AG09309 (cell line): ENCODE results near the gene FBXW11.
"Not testable (repeated sequence)": the region's sequence is repeated elsewhere in the genome, so short reads cannot be mapped to it uniquely, and the experiment has no call there.

Experiments
- DNase-seq: peaks from one replicate; pipeline ENCODE4 v3.0.0-alpha.2; 2010; ENCODE audit warnings: low read depth
- H3K4me3 ChIP-seq: 2 replicates; pipeline ENCODE4 v1.5.1; 2011; ENCODE audit warnings: mild to moderate bottlenecking, low read depth, low read length, moderate library complexity; ENCODE audit not compliant: control insufficient read depth
- TF ChIP-seq, protein P1 (sequence below): IDR thresholded peaks from 2 replicates; pipeline ENCODE4 v1.5.1; 2011; ENCODE audit warnings: mild to moderate bottlenecking, low read depth, low read length, inconsistent platforms; ENCODE audit not compliant: insufficient read depth, control insufficient read depth; ENCODE audit errors: missing control alignments

FBXW11 gene

DNA sequence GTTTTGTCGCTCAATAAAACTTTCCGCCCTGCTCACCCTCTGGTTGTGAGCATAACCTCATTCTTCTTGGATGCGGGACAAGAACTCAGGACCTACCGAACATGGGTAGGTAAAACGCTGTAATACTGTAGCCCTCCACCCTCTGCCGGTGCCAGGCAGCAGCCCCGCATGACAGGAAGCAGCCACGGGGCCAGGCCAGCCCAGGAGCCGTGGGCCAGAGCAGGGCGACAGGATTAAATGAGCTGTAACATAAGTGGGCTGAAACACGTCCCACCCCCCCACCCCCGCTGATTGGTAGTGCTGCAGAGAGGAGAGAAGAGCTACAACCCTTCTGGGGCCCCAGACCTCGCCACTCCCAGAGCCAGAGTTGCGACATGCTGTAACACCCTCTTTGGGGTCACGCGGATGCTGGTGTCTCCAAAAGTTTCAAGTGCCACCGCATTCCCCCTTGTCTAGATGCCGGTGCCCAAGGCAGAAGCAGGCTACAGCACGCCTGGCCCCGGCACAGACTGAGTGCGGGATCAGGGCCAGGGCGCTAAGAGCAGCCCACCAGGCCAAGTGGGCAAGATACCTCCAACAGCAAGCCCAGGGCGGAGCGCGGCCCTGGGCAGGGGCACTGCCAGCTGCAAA lies 81.8 kb downstream of the FBXW11 start:
- no peak for DNase-seq
- TF ChIP-seq, protein P1, sequence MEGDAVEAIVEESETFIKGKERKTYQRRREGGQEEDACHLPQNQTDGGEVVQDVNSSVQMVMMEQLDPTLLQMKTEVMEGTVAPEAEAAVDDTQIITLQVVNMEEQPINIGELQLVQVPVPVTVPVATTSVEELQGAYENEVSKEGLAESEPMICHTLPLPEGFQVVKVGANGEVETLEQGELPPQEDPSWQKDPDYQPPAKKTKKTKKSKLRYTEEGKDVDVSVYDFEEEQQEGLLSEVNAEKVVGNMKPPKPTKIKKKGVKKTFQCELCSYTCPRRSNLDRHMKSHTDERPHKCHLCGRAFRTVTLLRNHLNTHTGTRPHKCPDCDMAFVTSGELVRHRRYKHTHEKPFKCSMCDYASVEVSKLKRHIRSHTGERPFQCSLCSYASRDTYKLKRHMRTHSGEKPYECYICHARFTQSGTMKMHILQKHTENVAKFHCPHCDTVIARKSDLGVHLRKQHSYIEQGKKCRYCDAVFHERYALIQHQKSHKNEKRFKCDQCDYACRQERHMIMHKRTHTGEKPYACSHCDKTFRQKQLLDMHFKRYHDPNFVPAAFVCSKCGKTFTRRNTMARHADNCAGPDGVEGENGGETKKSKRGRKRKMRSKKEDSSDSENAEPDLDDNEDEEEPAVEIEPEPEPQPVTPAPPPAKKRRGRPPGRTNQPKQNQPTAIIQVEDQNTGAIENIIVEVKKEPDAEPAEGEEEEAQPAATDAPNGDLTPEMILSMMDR, result no peak
- no peak overlapping the region for H3K4me3 ChIP-seq

DNA sequence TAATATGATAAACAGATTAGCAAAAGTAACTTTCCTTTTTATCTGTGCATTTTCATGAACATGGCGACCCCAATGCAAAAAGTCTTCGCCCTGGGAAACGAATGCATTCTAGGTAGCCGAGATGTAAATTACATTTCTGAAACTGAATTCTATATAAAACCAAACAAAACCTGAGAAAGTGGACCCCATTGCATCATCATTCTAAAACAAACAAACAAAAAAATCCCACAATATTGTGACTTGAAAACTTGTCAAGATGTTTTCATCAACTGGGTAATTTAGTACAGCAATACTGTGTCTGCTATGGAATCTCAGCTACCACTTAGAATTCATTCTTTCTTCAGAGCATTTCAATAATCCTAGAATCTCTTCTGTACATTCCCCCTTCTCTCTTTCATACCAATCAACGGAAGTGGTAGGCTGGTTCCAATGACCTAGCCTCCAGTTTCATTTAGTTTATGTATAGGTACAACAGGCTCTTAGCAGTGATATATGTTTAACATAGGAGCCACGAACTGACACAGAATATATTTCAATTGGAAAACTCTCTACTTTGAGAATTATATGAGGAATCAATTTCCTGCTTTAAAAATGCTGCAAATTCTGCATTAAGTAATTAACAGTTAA lies 85.6 kb downstream of the FBXW11 start:
- TF ChIP-seq, protein P1, result no peak
- DNase-seq, result no peak
- no peak overlapping the region for H3K4me3 ChIP-seq

DNA sequence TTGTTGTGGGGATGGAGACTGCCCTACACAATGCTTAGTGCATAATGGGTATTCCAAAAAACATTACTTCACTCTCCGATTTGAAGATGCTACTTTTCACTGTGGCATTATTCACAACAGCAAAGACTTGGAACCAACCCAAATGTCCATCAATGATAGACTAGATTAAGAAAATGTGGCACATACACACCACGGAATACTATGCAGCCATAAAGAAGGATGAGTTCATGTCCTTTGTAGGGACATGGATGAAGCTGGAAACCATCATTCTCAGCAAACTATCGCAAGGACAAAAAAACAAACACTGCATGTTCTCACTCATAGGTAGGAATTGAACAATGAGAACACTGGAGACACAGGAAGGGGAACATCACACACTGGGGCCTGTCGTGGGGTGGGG lies 90.7 kb downstream of the FBXW11 start:
- not testable (repeated sequence) for DNase-seq, H3K4me3 ChIP-seq

DNA sequence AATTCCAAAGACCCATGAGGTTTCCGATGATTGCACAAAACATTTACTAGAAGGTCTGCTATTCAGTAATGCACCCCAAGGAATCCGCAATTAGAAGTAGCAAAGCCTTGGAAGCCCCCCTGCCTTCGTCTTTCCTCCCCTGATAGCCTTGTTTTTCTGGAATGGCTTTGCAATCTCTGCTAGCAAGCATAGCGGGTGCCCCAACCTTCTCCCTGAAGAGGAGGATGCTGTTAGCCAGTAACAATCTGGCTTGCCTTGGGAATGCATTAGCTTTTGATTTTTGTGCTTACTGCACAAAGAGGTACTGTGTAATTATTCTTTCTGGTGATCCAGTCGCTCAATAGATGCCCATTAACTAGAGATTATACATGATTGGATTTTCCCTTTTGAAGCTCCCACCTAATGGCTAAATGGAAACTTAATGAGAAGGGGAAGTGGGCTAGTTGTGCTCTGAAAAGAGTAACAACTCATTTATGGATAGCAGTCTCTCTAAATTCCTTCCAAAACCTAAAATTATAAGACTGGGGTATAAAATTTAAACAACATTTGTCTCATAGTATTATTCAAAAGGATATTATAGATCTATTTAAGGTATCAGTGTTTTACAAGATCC lies 91.6 kb downstream of the FBXW11 start:
- TF ChIP-seq, protein P1, result no peak
- DNase-seq, result no peak
- no peak overlapping the region for H3K4me3 ChIP-seq

DNA sequence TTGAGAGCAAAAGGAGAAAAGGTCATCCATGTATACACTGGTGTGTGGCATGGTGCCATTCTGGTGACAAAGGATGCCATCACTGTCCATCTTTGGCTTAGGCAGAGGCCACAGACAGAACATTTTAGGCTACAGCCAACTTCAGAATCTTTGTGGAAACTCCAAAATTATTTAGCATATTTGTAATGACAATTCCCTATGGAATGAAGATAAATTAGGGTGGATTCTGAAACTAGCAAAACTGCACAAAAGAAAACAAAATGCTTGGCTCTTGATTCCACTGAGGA lies 92.5 kb downstream of the FBXW11 start:
- TF ChIP-seq, protein P1, result no peak
- no peak for DNase-seq

DNA sequence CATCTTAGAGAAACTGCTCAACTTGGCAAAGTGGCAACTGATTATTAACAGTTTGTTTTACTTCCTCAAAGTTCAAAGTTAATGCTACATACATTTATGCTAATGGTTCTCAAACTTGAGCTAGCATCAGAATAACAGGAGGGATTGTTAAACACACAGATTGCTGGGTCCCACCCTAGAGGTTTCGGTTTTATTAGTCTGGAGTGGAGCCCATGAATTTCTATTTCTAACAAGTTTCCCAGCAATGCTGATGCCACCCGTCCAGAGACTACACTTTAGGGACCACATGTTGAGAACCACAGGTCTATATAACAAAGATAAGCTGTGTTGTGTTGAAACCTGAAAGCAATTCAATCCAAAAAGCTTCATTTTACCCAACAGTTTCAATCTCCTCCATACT lies 95.3 kb downstream of the FBXW11 start:
- no peak for DNase-seq
- TF ChIP-seq, protein P1, result no peak
- no peak overlapping the region for H3K4me3 ChIP-seq

More for the DNA sequence above, 92.5 kb downstream of the FBXW11 start:
- H3K4me3 ChIP-seq, result no peak overlapping the region

DNA sequence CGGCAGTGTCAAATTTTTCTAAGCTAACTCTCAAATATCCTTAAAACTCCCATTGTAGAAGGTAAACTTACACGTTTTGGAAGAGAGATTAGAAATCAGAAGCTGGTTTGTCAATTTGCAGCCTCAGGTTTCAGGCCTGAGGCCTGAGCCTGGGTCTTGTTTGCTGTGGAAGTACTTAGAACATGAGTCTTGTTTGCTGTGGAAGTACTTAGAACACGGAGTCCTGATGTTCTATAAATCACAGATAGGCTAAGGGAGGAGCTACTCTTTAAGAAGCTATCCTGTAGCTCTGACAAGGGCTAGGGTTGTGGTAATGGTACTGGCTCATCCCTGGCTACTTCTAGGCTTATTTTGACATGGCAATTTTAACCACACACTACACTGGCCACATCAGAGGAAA lies 97.8 kb downstream of the FBXW11 start:
- TF ChIP-seq, protein P1, result no peak
- no peak for DNase-seq
- no peak overlapping the region for H3K4me3 ChIP-seq
